Measurements from ENCODE around the gene FPR2. TPM values are rescaled to one million over a fixed set of nuclear protein-coding genes. Genes with fewer than 3 reads are reported as not detected.

FPR2 gene
- total and polyA plus RNA-seq, 2 donors (not counting 3 experiments of a cell fraction or from before 2014, with no cell fraction given), result not detected

- H3K9ac ChIP-seq (replicated peaks; ENCODE audit: extremely low read depth, insufficient read depth, low read length), result no peak overlapping the region
Measured at GRCh38 chr19:51798062-51798461, 37.1 kb downstream of the FPR2 start.

More at GRCh38 chr19:51798062-51798461, 37.1 kb downstream of the FPR2 start:
- intact Hi-C loops (cut with micrococcal nuclease) (no loop called here), dilution Hi-C loops (cut with MboI; ENCODE audit: extremely low pct_ligation_motif_present, low sequenced_read_pairs) (no loop called here)
- no peak overlapping the region for H3K27ac ChIP-seq (ENCODE audit: insufficient read depth, low read depth, low read length)
- TF ChIP-seq POLR2AphosphoS5 (IDR thresholded peaks at IDR 0.05; ENCODE audit: insufficient read depth, low read depth, low read length) (no peak), MYC (IDR thresholded peaks at IDR 0.05; ENCODE audit: low read depth, low read length) (no peak), GATA2 (IDR thresholded peaks at IDR 0.05; ENCODE audit: insufficient read depth, insufficient read length, low read depth, low read length) (no peak), EZH2 (IDR thresholded peaks at IDR 0.05; ENCODE audit: borderline replicate concordance, low read depth, low read length, severe bottlenecking) (no peak), MAX (IDR thresholded peaks at IDR 0.05; ENCODE audit: insufficient read depth, insufficient read length) (no peak), JUN (IDR thresholded peaks at IDR 0.05; ENCODE audit: borderline replicate concordance, insufficient read depth, insufficient read length, low read depth) (no peak), POLR2A (IDR thresholded peaks at IDR 0.05; ENCODE audit: low read depth, low read length) (no peak), CTCF (IDR thresholded peaks at IDR 0.05; ENCODE audit: extremely low read depth in 1 of 2, insufficient read depth in 1 of 2, low read depth in 1 of 2, low read length in 2 of 2) (no peak), FOS (IDR thresholded peaks at IDR 0.05; ENCODE audit: borderline replicate concordance, insufficient read depth, low read length) (no peak)
- ChIA-PET CTCF (no interaction called here), POLR2A (no interaction called here)
- H3K4me3 ChIP-seq (replicated peaks in 1 of 3; ENCODE audit: insufficient read depth in 1 of 3, low read depth in 1 of 3, low read length in 3 of 3), result no peak overlapping the region
- FAIRE-seq (no peak), DNase-seq (ENCODE audit: low read depth, low spot score) (no peak)
- H4K20me1 ChIP-seq (replicated peaks; ENCODE audit: control insufficient read depth, extremely low read depth, insufficient read depth, low read length), result no peaks in the 10 kb centered on the region
- no peaks in the 10 kb centered on the region for H3K9me1 ChIP-seq (replicated peaks; ENCODE audit: control insufficient read depth, extremely low read depth, insufficient read depth, low read length)
- H2AFZ ChIP-seq (ENCODE audit: low read depth, low read length), result no peak overlapping the region
- H3K36me3 ChIP-seq (ENCODE audit: control insufficient read depth in 2 of 2, extremely low read depth in 1 of 2, insufficient read depth in 2 of 2, low read length in 2 of 2), result no peaks in the 10 kb centered on the region
- no peaks in the 10 kb centered on the region for H3K79me2 ChIP-seq (ENCODE audit: control insufficient read depth, insufficient read depth, low read length)
- no peak overlapping the region for H3K4me2 ChIP-seq (ENCODE audit: insufficient read depth, low read length)
- no peaks in the 10 kb centered on the region for H3K9me3 ChIP-seq (replicated peaks; ENCODE audit: control insufficient read depth, insufficient read depth, low read length)
- H3K4me1 ChIP-seq (ENCODE audit: control insufficient read depth, extremely low read depth, insufficient read depth, low read length), result no peaks in the 10 kb centered on the region
- BruUV-seq (replicated peaks), result no TSS peak
- no peaks in the 10 kb centered on the region for H3K27me3 ChIP-seq (ENCODE audit: control insufficient read depth in 2 of 2, insufficient read depth in 2 of 2, low read length in 2 of 2)

Measured in endothelial cell of umbilical vein (primary cell).